Stimulated activated CD8-positive, alpha-beta memory T cell treated with anti-CD3 and anti-CD28 coated beads, Interleukin-7, amount 100 ng/mL, for 48 hours (primary cell): Measurements from ENCODE around the gene TMEM72.

ENCODE experiments used
- DNase-seq, 2 donors: peaks; one replicate each; pipeline ENCODE4 v3.0.0-alpha.2; 2020; ENCODE audit warnings: low read depth in 1 of 2; ENCODE audit errors: extremely low read depth in 1 of 2

The TMEM72 gene

GRCh38 chr10:44965651-44966097 is 54.5 kb downstream of the TMEM72 start:
- no peak for DNase-seq

GRCh38 chr10:44966129-44966815 is 55.1 kb downstream of the TMEM72 start:
- DNase-seq = no peak

GRCh38 chr10:44966816-44967509 is 55.8 kb downstream of the TMEM72 start:
- DNase-seq = no peak

GRCh38 chr10:44967616-44968015 is 56.5 kb downstream of the TMEM72 start:
- no peak for DNase-seq

GRCh38 chr10:44968091-44968490 is 57.0 kb downstream of the TMEM72 start:
- no peak for DNase-seq

- DNase-seq = no peak
Measured at GRCh38 chr10:44968500-44969400, 57.6 kb downstream of the TMEM72 start.

GRCh38 chr10:44969854-44970253 is 58.7 kb downstream of the TMEM72 start:
- no peak for DNase-seq

GRCh38 chr10:44970812-44971395 is 59.8 kb downstream of the TMEM72 start:
- no peak for DNase-seq

GRCh38 chr10:44971434-44971833 is 60.3 kb downstream of the TMEM72 start:
- no peak for DNase-seq

GRCh38 chr10:44971935-44972757 is 61.0 kb downstream of the TMEM72 start:
- DNase-seq = no peak

GRCh38 chr10:44972874-44973306 is 61.8 kb downstream of the TMEM72 start:
- DNase-seq = no peak

- no peak for DNase-seq
Measured at GRCh38 chr10:44973323-44974081, 62.4 kb downstream of the TMEM72 start.

GRCh38 chr10:44974082-44974627 is 63.0 kb downstream of the TMEM72 start:
- no peak for DNase-seq

- peak; percentile 19 to 37 for DNase-seq
Measured at GRCh38 chr10:44974628-44975430, 63.7 kb downstream of the TMEM72 start.

GRCh38 chr10:44975431-44976331 is 64.5 kb downstream of the TMEM72 start:
- DNase-seq = no peak

GRCh38 chr10:44976352-44977198 is 65.4 kb downstream of the TMEM72 start:
- no peak for DNase-seq
